ENCODE results near the gene CRTC3. TPM values are rescaled to one million over a fixed set of nuclear protein-coding genes. Genes with fewer than 3 reads are reported as not detected.

CRTC3 gene
- total RNA-seq, 2 donors from 2014 or later: 10.5 to 13.0 TPM

GRCh38 chr15:90572893-90573292 is 43.2 kb downstream of the CRTC3 start:
- TF ChIP-seq CTCF (IDR thresholded peaks at IDR 0.05) (no peak), POLR2A (IDR thresholded peaks at IDR 0.05) (no peak)
- no peak overlapping the region for H3K27ac ChIP-seq
- ATAC-seq (no peak), DNase-seq (no peak)
- no peaks in the 10 kb centered on the region for H3K27me3 ChIP-seq
- no peaks in the 10 kb centered on the region for H3K9me3 ChIP-seq
- no peaks in the 10 kb centered on the region for H3K36me3 ChIP-seq (replicated peaks in 1 of 2; ENCODE audit: insufficient read depth in 1 of 2, low read depth in 2 of 2)
- no peaks in the 10 kb centered on the region for H3K4me1 ChIP-seq
- H3K4me3 ChIP-seq: no peak overlapping the region
- 86 to 94% methylated on average over 3 of the region's 3 CpGs for WGBS, 2 donors
- intact Hi-C loops (cut with DNase I): no loop called here

GRCh38 chr15:90576711-90577389 is 47.1 kb downstream of the CRTC3 start:
- DNase-seq: no peak
- Histone ChIP-seq H3K4me1 (peaks cover 2% of the 10 kb centered on the region), H3K36me3 (replicated peaks in 1 of 2; ENCODE audit: insufficient read depth in 1 of 2, low read depth in 2 of 2) (no peaks in the 10 kb centered on the region), H3K27ac (no peak overlapping the region), H3K27me3 (no peaks in the 10 kb centered on the region), H3K4me3 (no peak overlapping the region), H3K9me3 (no peaks in the 10 kb centered on the region)
- TF ChIP-seq CTCF (IDR thresholded peaks at IDR 0.05) (no peak), POLR2A (IDR thresholded peaks at IDR 0.05) (no peak)
- no peak for ATAC-seq
- intact Hi-C loops (cut with DNase I): no loop called here
- WGBS, 2 donors: 95 to 96% methylated on average over 7 of the region's 7 CpGs

GRCh38 chr15:90579213-90579612 is 49.5 kb downstream of the CRTC3 start:
- Histone ChIP-seq H3K27ac (no peak overlapping the region), H3K4me3 (no peak overlapping the region), H3K36me3 (replicated peaks in 1 of 2; ENCODE audit: insufficient read depth in 1 of 2, low read depth in 2 of 2) (no peaks in the 10 kb centered on the region), H3K4me1 (peaks cover 6% of the 10 kb centered on the region), H3K27me3 (no peaks in the 10 kb centered on the region), H3K9me3 (no peaks in the 10 kb centered on the region)
- intact Hi-C loops (cut with DNase I): no loop called here
- 86 to 89% methylated on average over 3 of the region's 3 CpGs for WGBS, 2 donors
- no peak for TF ChIP-seq CTCF (IDR thresholded peaks at IDR 0.05)
- TF ChIP-seq POLR2A (IDR thresholded peaks at IDR 0.05): no peak
- no peak for ATAC-seq
- no peak for DNase-seq

- Histone ChIP-seq H3K9me3 (no peaks in the 10 kb centered on the region), H3K27ac (no peak overlapping the region), H3K27me3 (no peaks in the 10 kb centered on the region), H3K4me3 (no peak overlapping the region), H3K4me1 (peaks cover 6% of the 10 kb centered on the region), H3K36me3 (replicated peaks in 1 of 2; ENCODE audit: insufficient read depth in 1 of 2, low read depth in 2 of 2) (no peaks in the 10 kb centered on the region)
- TF ChIP-seq CTCF (IDR thresholded peaks at IDR 0.05) (no peak), POLR2A (IDR thresholded peaks at IDR 0.05) (no peak)
- no peak for ATAC-seq
- WGBS, 2 donors: 76 to 83% methylated on average over 5 of the region's 5 CpGs
- intact Hi-C loops (cut with DNase I): no loop called here
- no peak for DNase-seq
Measured at GRCh38 chr15:90580099-90580498, 50.4 kb downstream of the CRTC3 start.

GRCh38 chr15:90580541-90580940 is 50.8 kb downstream of the CRTC3 start:
- ATAC-seq (no peak), DNase-seq (no peak)
- WGBS, 2 donors: 73 to 78% methylated on average over 7 of the region's 7 CpGs
- Histone ChIP-seq H3K4me1 (peaks cover 6% of the 10 kb centered on the region), H3K4me3 (no peak overlapping the region), H3K9me3 (no peaks in the 10 kb centered on the region), H3K27me3 (no peaks in the 10 kb centered on the region), H3K27ac (no peak overlapping the region), H3K36me3 (replicated peaks in 1 of 2; ENCODE audit: insufficient read depth in 1 of 2, low read depth in 2 of 2) (no peaks in the 10 kb centered on the region)
- intact Hi-C loops (cut with DNase I): no loop called here
- TF ChIP-seq CTCF (IDR thresholded peaks at IDR 0.05) (no peak), POLR2A (IDR thresholded peaks at IDR 0.05) (no peak)
